ENCODE results near the gene SIGLEC11.

The SIGLEC11 gene

DNA sequence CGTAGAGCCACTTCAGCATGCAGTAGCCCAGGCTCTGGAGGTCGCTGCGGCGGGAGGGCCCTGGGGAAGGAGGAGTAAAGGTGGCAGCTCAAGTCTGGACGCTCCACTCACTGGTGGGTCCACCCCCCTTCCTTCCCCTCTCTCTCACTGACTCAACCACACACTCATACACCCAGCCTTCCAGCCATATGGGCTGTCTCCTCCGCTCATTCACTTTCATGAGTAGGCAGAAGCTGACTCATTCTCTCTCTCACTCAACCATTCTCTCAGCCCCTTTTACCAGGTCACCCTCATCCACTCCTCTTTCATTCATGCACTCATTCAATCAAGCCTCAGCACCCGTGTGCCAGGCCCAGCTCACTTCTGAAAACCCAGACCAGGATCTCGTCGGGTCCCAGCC is 27.5 kb upstream of the SIGLEC11 start:
- ChIA-PET POLR2A (no interaction called here), CTCF (no interaction called here)
- DNase-seq (ENCODE audit: extremely low spot score): no peak
- no peak for TF ChIP-seq CTCF (IDR thresholded peaks at IDR 0.05; ENCODE audit: control extremely low read depth, extremely low read depth, low read depth, missing control alignments)

- POLR2A ChIA-PET: no interaction called here
- TF ChIP-seq CTCF (IDR thresholded peaks at IDR 0.05; ENCODE audit: control extremely low read depth, extremely low read depth, low read depth, missing control alignments): no peak
- no peak for DNase-seq (ENCODE audit: extremely low spot score)
- CTCF ChIA-PET: no interaction called here
Measured at GRCh38 chr19:49988007-49988406, 27.0 kb upstream of the SIGLEC11 start.

- peak; percentile 82 for DNase-seq (ENCODE audit: extremely low spot score)
- TF ChIP-seq CTCF (IDR thresholded peaks at IDR 0.05; ENCODE audit: control extremely low read depth, extremely low read depth, low read depth, missing control alignments): no peak
- POLR2A ChIA-PET: no interaction called here
- CTCF ChIA-PET: interaction anchor here (1.1 kb wide), 1 partner anchor 36 kb away, joined by 3 read pairs; no protein-coding TSS in a partner anchor
Measured at GRCh38 chr19:49987159-49987698, 26.3 kb upstream of the SIGLEC11 start.

DNA sequence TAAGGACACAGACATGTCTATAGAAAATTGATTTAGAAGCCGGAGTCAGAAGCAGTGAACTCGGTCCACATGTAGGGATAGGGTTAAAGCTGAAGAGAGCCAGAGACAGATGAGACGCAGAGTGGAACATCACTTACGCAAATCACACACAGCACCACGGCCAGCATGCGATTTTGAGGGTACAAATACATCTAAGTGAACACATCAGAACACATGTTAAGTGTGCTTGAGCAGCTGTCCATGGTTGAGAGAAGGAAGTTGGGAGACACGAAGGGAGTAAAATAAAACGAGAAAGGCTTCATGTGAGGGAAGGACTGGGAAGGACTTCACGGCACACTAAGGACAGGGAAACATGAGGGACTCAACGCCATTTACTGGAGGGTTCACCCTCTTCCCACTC is 25.4 kb upstream of the SIGLEC11 start:
- ChIA-PET CTCF (interaction anchor here (0.9 to 4.3 kb wide), 6 partner anchors 11 to 61 kb away, joined by 3 to 29 read pairs (median 4); no protein-coding TSS in a partner anchor), POLR2A (no interaction called here)
- no peak for TF ChIP-seq CTCF (IDR thresholded peaks at IDR 0.05; ENCODE audit: control extremely low read depth, extremely low read depth, low read depth, missing control alignments)
- no peak for DNase-seq (ENCODE audit: extremely low spot score)

GRCh38 chr19:49985871-49986270 is 24.9 kb upstream of the SIGLEC11 start:
- ChIA-PET CTCF (interaction anchor here (0.9 to 4.3 kb wide), 7 partner anchors 11 to 62 kb away, joined by 3 to 29 read pairs (median 5); no protein-coding TSS in a partner anchor), POLR2A (no interaction called here)
- no peak for TF ChIP-seq CTCF (IDR thresholded peaks at IDR 0.05; ENCODE audit: control extremely low read depth, extremely low read depth, low read depth, missing control alignments)
- DNase-seq (ENCODE audit: extremely low spot score): no peak

- CTCF ChIA-PET: interaction anchor here (0.6 to 4.3 kb wide), 7 partner anchors 8 to 267 kb away, joined by 3 to 29 read pairs (median 5); no protein-coding TSS in a partner anchor
- POLR2A ChIA-PET: no interaction called here
- no peak for DNase-seq (ENCODE audit: extremely low spot score)
- no peak for TF ChIP-seq CTCF (IDR thresholded peaks at IDR 0.05; ENCODE audit: control extremely low read depth, extremely low read depth, low read depth, missing control alignments)
Measured at GRCh38 chr19:49984491-49984890, 23.5 kb upstream of the SIGLEC11 start.
